ENCODE results near the gene MRFAP1L1. TPM values are rescaled to one million over a fixed set of nuclear protein-coding genes. Genes with fewer than 3 reads are reported as not detected.

The MRFAP1L1 gene
- total RNA-seq, 1 experiment from 2014 or later: 57.7 TPM

GRCh38 chr4:6719611-6720179 lies 10.0 kb upstream of the MRFAP1L1 start:
- H4K91ac ChIP-seq (ENCODE audit: insufficient read length, low read depth, low read length): no peak overlapping the region
- Mint-ChIP-seq H3K27me3 (ENCODE audit: low read depth) (peaks cover 8% of the 10 kb centered on the region), H3K36me3 (ENCODE audit: insufficient read depth in 1 of 3, low read depth in 3 of 3) (peaks cover 2 to 3% (median 3%) of the 10 kb centered on the region in 3 experiments; a peak in 3 of 7 replicates), H3K27ac (no peak overlapping the region), H3K9me3 (peaks cover 2 to 3% of the 10 kb centered on the region in 2 experiments; a peak in 2 of 5 replicates), H3K4me3 (no peak overlapping the region; a peak in 1 of 5 replicates), H3K4me1 (peaks cover 9 to 23% of the 10 kb centered on the region in 2 experiments)
- no peak overlapping the region for H3K18ac ChIP-seq (ENCODE audit: insufficient read length, low read depth, low read length)
- no peak overlapping the region for H4K5ac ChIP-seq (ENCODE audit: insufficient read length, low read depth, low read length)
- no CpG with 5 or more reads among the region's 8 CpGs for WGBS (ENCODE audit: extremely low coverage, insufficient read length, low lambda C conversion rate)
- no peak overlapping the region for H2BK15ac ChIP-seq (ENCODE audit: low read depth, low read length)
- no peak overlapping the region for H3K27ac ChIP-seq (ENCODE audit: insufficient read length, low read depth, low read length)
- no peak overlapping the region for H4K8ac ChIP-seq (replicated peaks; ENCODE audit: insufficient read length, low read depth, low read length)
- H3T11ph ChIP-seq (ENCODE audit: low read length): no peak overlapping the region
- H3K9ac ChIP-seq (ENCODE audit: extremely low read depth, insufficient read length, low read length): no peak overlapping the region
- no peak overlapping the region for H3K4ac ChIP-seq (ENCODE audit: low read depth, low read length)
- H2BK20ac ChIP-seq (ENCODE audit: low read depth, low read length, poor library complexity, severe bottlenecking): no peak overlapping the region
- no peak overlapping the region for H2AFZ ChIP-seq (ENCODE audit: low read length)
- H3K79me2 ChIP-seq (ENCODE audit: insufficient read depth, low read length): peaks cover 8% of the 10 kb centered on the region; the same call in 1 of the 2 replicates
- H3K56ac ChIP-seq (ENCODE audit: insufficient read length, low read depth, low read length): no peak overlapping the region
- no peaks in the 10 kb centered on the region for H3K9me3 ChIP-seq (ENCODE audit: control insufficient read depth, low read depth, low read length)
- peaks cover 2% of the 10 kb centered on the region; the same call in 1 of the 2 replicates for H3K4me1 ChIP-seq (ENCODE audit: insufficient read depth, low read length)
- peak overlapping the region; percentile 6 for H3K4me2 ChIP-seq (ENCODE audit: insufficient read depth, insufficient read length, low read length)
- TF ChIP-seq CTCF (conservative IDR thresholded peaks at IDR 0.05): no peak
- no peak overlapping the region for H2BK5ac ChIP-seq (ENCODE audit: insufficient read length, low read length)
- H3K23ac ChIP-seq (ENCODE audit: insufficient read length, low read depth, low read length): no peak overlapping the region
- no peak overlapping the region for H2BK12ac ChIP-seq (ENCODE audit: insufficient read length, low read depth, low read length)
- H3K14ac ChIP-seq (ENCODE audit: insufficient read depth, low read length): no peak overlapping the region
- no peak overlapping the region for H2BK120ac ChIP-seq (ENCODE audit: low read depth, low read length, poor library complexity, severe bottlenecking)
- H4K20me1 ChIP-seq (ENCODE audit: control insufficient read depth, insufficient read depth, insufficient read length): no peaks in the 10 kb centered on the region
- DNase-seq: no peak
- H2AK5ac ChIP-seq (ENCODE audit: insufficient read length, low read length): no peak overlapping the region
- no peaks in the 10 kb centered on the region; the same call in 1 of the 2 replicates for H3K27me3 ChIP-seq (ENCODE audit: insufficient read depth, low read length)
- H3K79me1 ChIP-seq (ENCODE audit: insufficient read depth, low read depth, low read length, poor library complexity, severe bottlenecking): no peaks in the 10 kb centered on the region
- peaks cover 9% of the 10 kb centered on the region for H3K23me2 ChIP-seq (ENCODE audit: insufficient read length, low read depth, low read length, poor library complexity, severe bottlenecking)
